Sigmoid colon (tissue), 7 donors: ENCODE results near the gene PHF23. TPM values are rescaled to one million over a fixed set of nuclear protein-coding genes. Genes with fewer than 3 reads are reported as not detected.

ENCODE experiments used
- DNase-seq: peaks from one replicate; pipeline ENCODE4 v3.0.0-alpha.2; 2019
- H3K27ac ChIP-seq, 4 donors: fragments of 200-600 bp; sonication (generic); one replicate each; pipeline ENCODE4 v1.5.1; 2016 to 2019; ENCODE audit warnings: mild to moderate bottlenecking in 1 of 4
- H3K27me3 ChIP-seq, 3 donors: fragments of 200-600 bp; sonication (generic); one replicate each; pipeline ENCODE4 v1.5.1; 2019; ENCODE audit warnings: mild to moderate bottlenecking in 1 of 3
- H3K36me3 ChIP-seq, 4 donors: fragments of 200-600 bp; sonication (generic); one replicate each; pipeline ENCODE4 v1.5.1; 2016 to 2019
- H3K4me1 ChIP-seq, 4 donors: fragments of 200-600 bp; sonication (generic); one replicate each; pipeline ENCODE4 v1.5.1; 2017 to 2019
- H3K4me3 ChIP-seq, 4 donors: fragments of 200-600 bp; sonication (generic); one replicate each; pipeline ENCODE4 v1.5.1; 2017 to 2019; ENCODE audit warnings: mild to moderate bottlenecking in 2 of 4, moderate library complexity in 1 of 4
- H3K9me3 ChIP-seq, 4 donors: fragments of 200-600 bp in 3 of 4; sonication (generic) in 3 of 4; one replicate each; pipeline versions ENCODE4 v1.5.1 to v1.6.1; 2013 to 2019
- EP300 ChIP-seq, 4 donors: sonication (generic); formaldehyde crosslinking; IDR thresholded peaks; one replicate each; pipeline ENCODE4 v1.6.1; 2017; ENCODE audit warnings: antibody characterized with exemption in 4 of 4
- POLR2A ChIP-seq, 2 donors: fragments of 450-650 bp; IDR thresholded peaks; one replicate each; pipeline ENCODE4 v1.6.1; 2016; ENCODE audit warnings: antibody characterized with exemption in 2 of 2, mild to moderate bottlenecking in 2 of 2, moderate library complexity in 2 of 2
- POLR2AphosphoS5 ChIP-seq, 4 donors: sonication (generic); formaldehyde crosslinking; IDR thresholded peaks; one replicate each; pipeline ENCODE4 v1.6.1; 2017; ENCODE audit warnings: antibody characterized with exemption in 4 of 4
- WGBS, 2 donors: extraction: QIAGEN DNeasy Blood & Tissue Kit; methylation state at CpG; one replicate each; pipeline ENCODE4 v1.1.7; 2013; 5-methylcytosine and 5-hydroxymethylcytosine counted together
- intact Hi-C: fragments of 100-400 bp; cut with DNase I; formaldehyde crosslinking; loops from one replicate; pipeline ENCODE4 v1.15.1; 2023
- polyA plus RNA-seq, 3 donors: library from polyadenylated mRNA; stranded (reverse); fragments of 200-250 nt; gene quantifications; one replicate each; pipeline ENCODE4 v1.2.3, GENCODE V29; 2013
- total RNA-seq, 4 donors: library from RNA; depleted of rRNA; stranded (reverse); fragments of >200 nt; gene quantifications; one replicate each; pipeline ENCODE4 v1.1.0, GENCODE V29; 2016
- TF ChIP-seq, protein P1 (sequence below), 4 experiments: fragments of 450-650 bp in 3 of 4; fragments of 200-600 bp in 1 of 4; IDR thresholded peaks; one replicate each; pipeline ENCODE4 v1.5.1; 2016 to 2019; ENCODE audit warnings: antibody characterized with exemption in 4 of 4, mild to moderate bottlenecking in 3 of 4, moderate library complexity in 2 of 4
- donor health status: healthy with polysubstance abuse.
- donor health status: Bipolar disorder and iron deficiency.
- donor health status: healthy.

Gene PHF23
- total and polyA plus RNA-seq, 7 donors: 23.1 to 45.6 (median 44.9) TPM

DNA sequence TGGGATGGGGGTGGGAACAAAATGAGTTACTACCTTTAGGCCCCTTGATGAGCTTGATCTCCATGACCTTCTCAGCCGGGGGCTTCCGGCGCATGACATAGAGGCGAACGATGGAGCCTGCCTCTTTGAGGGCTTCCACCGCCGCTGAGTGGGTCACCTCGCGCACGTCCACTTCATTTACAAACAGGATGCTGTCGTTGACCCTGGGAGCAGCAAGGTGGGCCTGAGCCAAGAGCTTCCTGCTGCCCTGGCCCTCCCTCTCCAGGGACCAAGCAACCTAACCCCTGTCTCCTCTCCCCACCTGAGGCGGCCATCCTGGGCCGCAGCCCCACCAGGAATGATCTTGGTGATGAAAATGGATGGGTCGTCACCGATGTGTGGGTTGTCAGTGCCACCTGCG is 35.9 kb downstream of the PHF23 start:
- H3K4me3 ChIP-seq: no peak overlapping the region
- no peak for DNase-seq
- no peak for TF ChIP-seq EP300 (IDR thresholded peaks at IDR 0.05)
- TF ChIP-seq, protein P1, sequence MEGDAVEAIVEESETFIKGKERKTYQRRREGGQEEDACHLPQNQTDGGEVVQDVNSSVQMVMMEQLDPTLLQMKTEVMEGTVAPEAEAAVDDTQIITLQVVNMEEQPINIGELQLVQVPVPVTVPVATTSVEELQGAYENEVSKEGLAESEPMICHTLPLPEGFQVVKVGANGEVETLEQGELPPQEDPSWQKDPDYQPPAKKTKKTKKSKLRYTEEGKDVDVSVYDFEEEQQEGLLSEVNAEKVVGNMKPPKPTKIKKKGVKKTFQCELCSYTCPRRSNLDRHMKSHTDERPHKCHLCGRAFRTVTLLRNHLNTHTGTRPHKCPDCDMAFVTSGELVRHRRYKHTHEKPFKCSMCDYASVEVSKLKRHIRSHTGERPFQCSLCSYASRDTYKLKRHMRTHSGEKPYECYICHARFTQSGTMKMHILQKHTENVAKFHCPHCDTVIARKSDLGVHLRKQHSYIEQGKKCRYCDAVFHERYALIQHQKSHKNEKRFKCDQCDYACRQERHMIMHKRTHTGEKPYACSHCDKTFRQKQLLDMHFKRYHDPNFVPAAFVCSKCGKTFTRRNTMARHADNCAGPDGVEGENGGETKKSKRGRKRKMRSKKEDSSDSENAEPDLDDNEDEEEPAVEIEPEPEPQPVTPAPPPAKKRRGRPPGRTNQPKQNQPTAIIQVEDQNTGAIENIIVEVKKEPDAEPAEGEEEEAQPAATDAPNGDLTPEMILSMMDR (IDR thresholded peaks at IDR 0.05): no peak
- TF ChIP-seq POLR2A (IDR thresholded peaks at IDR 0.05): no peak
- TF ChIP-seq POLR2AphosphoS5 (IDR thresholded peaks at IDR 0.05): no peak
- H3K36me3 ChIP-seq: peaks cover 0 to 39% (median 14%) of the 10 kb centered on the region in 4 donors
- intact Hi-C loops: no loop called here
- 94 to 95% methylated on average over 16 of the region's 16 CpGs for WGBS, 2 donors
- no peak overlapping the region for H3K27ac ChIP-seq
- no peaks in the 10 kb centered on the region for H3K27me3 ChIP-seq
- H3K9me3 ChIP-seq: no peaks in the 10 kb centered on the region
- peaks cover 0 to 29% (median 19%) of the 10 kb centered on the region in 4 donors for H3K4me1 ChIP-seq

DNA sequence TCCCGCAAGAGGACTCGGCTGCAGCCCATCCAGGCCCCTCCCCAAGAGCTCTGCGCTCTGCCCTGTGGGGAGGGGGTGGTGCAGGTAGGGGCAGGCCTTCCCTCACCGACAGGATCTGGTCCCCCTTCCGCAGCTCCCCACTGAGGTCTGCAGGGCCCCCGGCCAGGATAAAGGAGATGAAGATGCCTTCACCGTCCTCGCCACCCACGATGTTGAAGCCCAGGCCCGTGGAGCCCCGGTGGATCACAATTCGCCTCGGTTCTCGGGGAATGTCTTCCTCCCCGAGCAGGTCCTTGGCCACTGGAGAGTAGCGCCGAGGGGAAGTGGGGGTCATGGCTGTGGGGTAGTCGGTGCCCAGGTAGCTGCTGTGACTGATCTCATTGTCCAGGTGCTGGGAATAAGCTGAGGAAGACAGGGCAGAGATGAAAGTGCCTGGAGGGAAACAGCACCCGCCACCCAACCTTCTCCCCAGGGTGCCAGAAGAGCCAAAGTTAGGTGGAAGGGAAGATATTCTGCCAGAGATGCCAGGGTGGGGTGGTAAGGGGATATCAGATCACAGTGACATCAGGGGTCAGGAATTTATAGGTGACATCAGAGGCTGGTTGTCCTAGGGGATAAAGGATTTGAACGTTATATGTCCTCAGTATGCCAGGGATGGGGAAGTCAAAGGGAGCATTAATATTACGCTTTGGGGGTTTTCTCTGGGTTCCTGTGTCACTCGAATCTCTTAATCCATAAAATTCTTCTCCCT is 42.4 kb downstream of the PHF23 start:
- 90 to 93% methylated on average over 22 of the region's 22 CpGs for WGBS, 2 donors
- Histone ChIP-seq H3K27ac (no peak overlapping the region), H3K4me3 (no peak overlapping the region), H3K4me1 (no peaks in the 10 kb centered on the region), H3K36me3 (peaks cover 14 to 80% (median 31%) of the 10 kb centered on the region in 4 donors), H3K9me3 (no peaks in the 10 kb centered on the region), H3K27me3 (no peaks in the 10 kb centered on the region)
- DNase-seq: no peak
- intact Hi-C loops: no loop called here
- TF ChIP-seq POLR2A (IDR thresholded peaks at IDR 0.05) (no peak), POLR2AphosphoS5 (IDR thresholded peaks at IDR 0.05) (no peak), EP300 (IDR thresholded peaks at IDR 0.05) (no peak)
- TF ChIP-seq, protein P1 (IDR thresholded peaks at IDR 0.05): no peak

DNA sequence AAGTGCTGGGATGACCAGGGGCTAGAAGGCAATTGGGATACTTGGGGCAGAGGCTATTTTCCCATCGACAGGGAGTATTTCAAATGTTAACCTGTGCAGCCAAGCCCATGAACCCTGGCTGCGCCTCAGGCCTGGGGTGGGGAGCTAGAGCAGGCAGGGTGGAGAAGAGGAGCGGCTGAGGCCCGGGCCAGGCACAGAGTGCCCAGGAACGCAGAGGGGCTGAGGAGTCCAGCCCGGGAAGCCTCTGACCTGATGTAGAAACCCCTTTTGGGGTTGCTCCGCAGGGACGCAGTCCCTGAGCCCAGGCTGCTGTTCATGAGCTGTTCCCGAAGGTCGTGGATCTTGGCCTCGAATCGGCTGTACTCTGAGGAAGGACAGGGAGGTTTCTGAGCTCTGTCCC is 43.3 kb downstream of the PHF23 start:
- Histone ChIP-seq H3K27me3 (no peaks in the 10 kb centered on the region), H3K27ac (no peak overlapping the region), H3K9me3 (no peaks in the 10 kb centered on the region), H3K4me1 (no peaks in the 10 kb centered on the region), H3K4me3 (no peak overlapping the region), H3K36me3 (peaks cover 16 to 80% (median 31%) of the 10 kb centered on the region in 4 donors)
- DNase-seq: no peak
- no peak for TF ChIP-seq POLR2AphosphoS5 (IDR thresholded peaks at IDR 0.05)
- no peak for TF ChIP-seq POLR2A (IDR thresholded peaks at IDR 0.05)
- no peak for TF ChIP-seq EP300 (IDR thresholded peaks at IDR 0.05)
- TF ChIP-seq, protein P1 (IDR thresholded peaks at IDR 0.05): no peak
- intact Hi-C loops: no loop called here
- WGBS, 2 donors: 92 to 94% methylated on average over 12 of the region's 12 CpGs

DNA sequence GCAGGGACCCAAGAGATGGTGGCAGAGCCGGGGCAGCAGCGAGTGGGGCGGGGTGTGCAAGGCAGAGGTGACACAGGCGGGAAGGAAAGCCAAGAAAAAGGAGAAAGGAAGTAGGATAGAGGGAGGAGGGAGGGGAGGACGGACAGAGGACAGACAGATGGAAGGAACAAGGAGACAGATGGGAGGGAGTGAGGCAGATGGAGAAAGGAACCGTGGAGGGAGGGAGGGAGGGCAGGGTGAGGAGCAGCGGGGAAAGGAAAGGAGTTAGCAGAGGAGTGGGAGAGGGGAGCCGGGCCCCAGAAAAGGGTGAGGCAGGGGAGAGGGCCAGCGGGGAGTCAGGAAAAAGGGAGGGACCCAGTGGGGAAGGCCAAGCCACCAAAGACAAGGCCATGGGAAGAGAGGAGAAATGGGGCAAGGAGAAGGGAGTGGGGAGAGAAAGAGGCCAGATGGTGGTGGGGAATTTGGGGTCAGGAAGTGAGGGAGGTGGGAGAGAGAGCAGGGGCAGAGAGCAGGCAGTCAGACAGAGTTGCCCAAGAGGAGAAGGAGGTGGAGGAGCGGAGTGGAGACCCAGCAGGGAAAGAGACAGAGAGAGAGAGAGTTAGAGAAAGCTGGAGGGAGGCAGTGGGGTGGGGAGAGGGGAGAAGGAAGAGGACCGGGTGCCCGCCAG is 46.9 kb downstream of the PHF23 start:
- no peak for DNase-seq
- Histone ChIP-seq H3K9me3 (no peaks in the 10 kb centered on the region), H3K36me3 (peaks cover 23 to 71% (median 38%) of the 10 kb centered on the region in 4 donors), H3K4me3 (no peak overlapping the region), H3K27me3 (no peaks in the 10 kb centered on the region), H3K27ac (no peak overlapping the region), H3K4me1 (no peaks in the 10 kb centered on the region)
- TF ChIP-seq, protein P1 (IDR thresholded peaks at IDR 0.05): no peak
- TF ChIP-seq POLR2AphosphoS5 (IDR thresholded peaks at IDR 0.05) (no peak), EP300 (IDR thresholded peaks at IDR 0.05) (no peak), POLR2A (IDR thresholded peaks at IDR 0.05) (no peak)
- intact Hi-C loops: no loop called here
- WGBS, 2 donors: 77 to 83% methylated on average over 12 of the region's 12 CpGs
